ENCODE data around the gene FBXO2. TPM values are rescaled to one million over a fixed set of nuclear protein-coding genes. Genes with fewer than 3 reads are reported as not detected.
A peak's percentile ranks its signal among the peaks of the same experiment; 100 is the strongest.

The FBXO2 gene
- total RNA-seq, 2 donors from 2014 or later: 14.1 to 16.9 TPM

GRCh38 chr1:11693917-11694316 lies 39.7 kb upstream of the FBXO2 start:
- no peak for DNase-seq (ENCODE audit: low spot score)
- WGBS: 81% methylated on average over 5 of the region's 5 CpGs
- H3K9me3 ChIP-seq: no peaks in the 10 kb centered on the region
- no peaks in the 10 kb centered on the region for H3K36me3 ChIP-seq
- peaks cover 6% of the 10 kb centered on the region for H3K4me1 ChIP-seq (replicated peaks)
- no peak overlapping the region for H3K27ac ChIP-seq
- intact Hi-C loops (cut with DNase I): no loop called here
- no peaks in the 10 kb centered on the region for H3K27me3 ChIP-seq (replicated peaks; ENCODE audit: insufficient read depth)
- H3K4me3 ChIP-seq: no peak overlapping the region
- no peak for TF ChIP-seq CTCF (IDR thresholded peaks at IDR 0.05)
- no peak for TF ChIP-seq POLR2A (IDR thresholded peaks at IDR 0.05)
- no peak for TF ChIP-seq POLR2AphosphoS5 (IDR thresholded peaks at IDR 0.05)

- no peak for TF ChIP-seq CTCF (IDR thresholded peaks at IDR 0.05)
- TF ChIP-seq POLR2A (IDR thresholded peaks at IDR 0.05): no peak
- TF ChIP-seq POLR2AphosphoS5 (IDR thresholded peaks at IDR 0.05): no peak
- Histone ChIP-seq H3K4me3 (no peak overlapping the region), H3K4me1 (replicated peaks) (peaks cover 6% of the 10 kb centered on the region), H3K9me3 (no peaks in the 10 kb centered on the region), H3K36me3 (no peaks in the 10 kb centered on the region), H3K27me3 (replicated peaks; ENCODE audit: insufficient read depth) (no peaks in the 10 kb centered on the region), H3K27ac (no peak overlapping the region)
- intact Hi-C loops (cut with DNase I): no loop called here
- 17% methylated on average over 6 of the region's 6 CpGs for WGBS
- DNase-seq (ENCODE audit: low spot score): no peak
Measured at GRCh38 chr1:11693024-11693590, 38.9 kb upstream of the FBXO2 start.

GRCh38 chr1:11691928-11692711 lies 37.9 kb upstream of the FBXO2 start:
- H3K4me1 ChIP-seq (replicated peaks): peaks cover 6% of the 10 kb centered on the region
- WGBS: 13% methylated on average over 58 of the region's 64 CpGs
- no peak for DNase-seq (ENCODE audit: low spot score)
- H3K4me3 ChIP-seq: peak overlapping the region in 1 of 2 donors; percentile 24
- no peak overlapping the region for H3K27ac ChIP-seq
- H3K9me3 ChIP-seq: no peaks in the 10 kb centered on the region
- intact Hi-C loops (cut with DNase I): no loop called here
- H3K36me3 ChIP-seq: no peaks in the 10 kb centered on the region
- H3K27me3 ChIP-seq (replicated peaks; ENCODE audit: insufficient read depth): no peaks in the 10 kb centered on the region
- no peak for TF ChIP-seq POLR2AphosphoS5 (IDR thresholded peaks at IDR 0.05)

GRCh38 chr1:11691302-11691914 lies 37.2 kb upstream of the FBXO2 start, which contains the start of gene DRAXIN:
DRAXIN (plus strand) TSS chr1:11691710; CDS start chr1:11706259, 14,549 bp downstream.
- Histone ChIP-seq H3K4me3 (peak within 1 kb of the TSS; percentile 6 to 24), H3K9me3 (no peaks in the 10 kb centered on the region), H3K27ac (no peak within 1 kb of the TSS), H3K27me3 (replicated peaks; ENCODE audit: insufficient read depth) (no peaks in the 10 kb centered on the region), H3K4me1 (replicated peaks) (peaks cover 6% of the 10 kb centered on the region), H3K36me3 (no peaks in the 10 kb centered on the region)
- intact Hi-C loops (cut with DNase I): no loop called here
- DNase-seq (ENCODE audit: low spot score): no peak
- 0% methylated on average over 36 of the region's 78 CpGs for WGBS
- TF ChIP-seq CTCF (IDR thresholded peaks at IDR 0.05) (no peak), POLR2AphosphoS5 (IDR thresholded peaks at IDR 0.05) (no peak), POLR2A (IDR thresholded peaks at IDR 0.05) (no peak)

GRCh38 chr1:11690397-11691301 lies 36.4 kb upstream of the FBXO2 start:
- Histone ChIP-seq H3K4me1 (replicated peaks) (peaks cover 6% of the 10 kb centered on the region), H3K36me3 (no peaks in the 10 kb centered on the region), H3K9me3 (no peaks in the 10 kb centered on the region), H3K4me3 (peak overlapping the region; percentile 6 to 24), H3K27ac (no peak overlapping the region), H3K27me3 (replicated peaks; ENCODE audit: insufficient read depth) (no peaks in the 10 kb centered on the region)
- no peak for DNase-seq (ENCODE audit: low spot score)
- intact Hi-C loops (cut with DNase I): no loop called here
- TF ChIP-seq POLR2AphosphoS5 (IDR thresholded peaks at IDR 0.05) (no peak), POLR2A (IDR thresholded peaks at IDR 0.05) (no peak), CTCF (IDR thresholded peaks at IDR 0.05) (no peak)
- WGBS: 5% methylated on average over 62 of the region's 64 CpGs

Data from prostate gland (tissue), 2 donors.